ENCODE data around the gene MTIF3.
A peak's percentile ranks its signal among the peaks of the same experiment; 100 is the strongest.

DNA sequence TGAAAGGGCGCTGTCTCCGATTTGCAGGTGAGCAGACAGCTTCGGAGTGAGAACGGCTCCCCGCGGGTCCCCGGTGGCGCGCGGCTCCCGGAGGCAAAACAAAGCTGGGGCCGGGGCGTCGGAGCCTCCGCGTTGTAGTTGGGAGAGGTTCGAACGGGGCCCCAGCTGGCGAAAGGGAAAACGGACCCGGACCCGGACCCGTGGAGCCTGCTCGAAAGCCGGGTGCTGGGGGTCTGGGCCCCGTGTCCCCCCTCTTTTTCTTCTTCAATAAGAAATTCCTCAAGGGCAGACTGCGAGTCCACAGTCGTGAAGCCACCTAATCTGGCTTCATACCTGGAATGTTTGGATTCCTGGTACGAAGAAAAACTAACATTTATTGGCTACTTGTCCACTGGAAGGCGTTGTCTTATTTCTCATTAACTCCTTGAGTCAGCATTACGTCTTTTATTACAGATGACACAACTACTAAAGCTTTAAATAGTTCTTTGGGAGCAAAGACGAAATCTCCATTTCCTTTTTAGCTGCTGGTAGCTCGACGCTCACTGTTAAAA lies 632 bp upstream of the MTIF3 start:
- TF ChIP-seq, protein P1, sequence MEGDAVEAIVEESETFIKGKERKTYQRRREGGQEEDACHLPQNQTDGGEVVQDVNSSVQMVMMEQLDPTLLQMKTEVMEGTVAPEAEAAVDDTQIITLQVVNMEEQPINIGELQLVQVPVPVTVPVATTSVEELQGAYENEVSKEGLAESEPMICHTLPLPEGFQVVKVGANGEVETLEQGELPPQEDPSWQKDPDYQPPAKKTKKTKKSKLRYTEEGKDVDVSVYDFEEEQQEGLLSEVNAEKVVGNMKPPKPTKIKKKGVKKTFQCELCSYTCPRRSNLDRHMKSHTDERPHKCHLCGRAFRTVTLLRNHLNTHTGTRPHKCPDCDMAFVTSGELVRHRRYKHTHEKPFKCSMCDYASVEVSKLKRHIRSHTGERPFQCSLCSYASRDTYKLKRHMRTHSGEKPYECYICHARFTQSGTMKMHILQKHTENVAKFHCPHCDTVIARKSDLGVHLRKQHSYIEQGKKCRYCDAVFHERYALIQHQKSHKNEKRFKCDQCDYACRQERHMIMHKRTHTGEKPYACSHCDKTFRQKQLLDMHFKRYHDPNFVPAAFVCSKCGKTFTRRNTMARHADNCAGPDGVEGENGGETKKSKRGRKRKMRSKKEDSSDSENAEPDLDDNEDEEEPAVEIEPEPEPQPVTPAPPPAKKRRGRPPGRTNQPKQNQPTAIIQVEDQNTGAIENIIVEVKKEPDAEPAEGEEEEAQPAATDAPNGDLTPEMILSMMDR (IDR thresholded peaks at IDR 0.05): no peak
- no peak for TF ChIP-seq POLR2A (IDR thresholded peaks at IDR 0.05)
- TF ChIP-seq POLR2AphosphoS5 (IDR thresholded peaks at IDR 0.05): peak in 1 of 3 donors; percentile 20

Measured in breast epithelium (tissue), 3 donors.